H9 (cell line): Measurements from ENCODE around the gene SLC26A2. TPM values are rescaled to one million over a fixed set of nuclear protein-coding genes. Genes with fewer than 3 reads are reported as not detected.

Experiments
- DNase-seq: peaks from one replicate; pipeline ENCODE4 v3.0.0-alpha.2; 2017
- H2AFZ ChIP-seq: one replicate; pipeline ENCODE4 v1.6.1; 2013; ENCODE audit warnings: mild to moderate bottlenecking, low read length, control low read depth, moderate library complexity
- H2AK5ac ChIP-seq: 2 replicates; pipeline ENCODE4 v1.6.1; 2013; ENCODE audit warnings: low read length, control low read depth, mixed read lengths; ENCODE audit not compliant: insufficient read length
- H2BK120ac ChIP-seq: one replicate; pipeline ENCODE4 v1.6.1; 2013; ENCODE audit warnings: low read depth, mild to moderate bottlenecking, low read length, control low read depth, inconsistent platforms; ENCODE audit not compliant: poor library complexity, severe bottlenecking
- H2BK12ac ChIP-seq: 2 replicates; pipeline ENCODE4 v1.6.1; 2013; ENCODE audit warnings: low read length, control low read depth, mixed read lengths, low read depth; ENCODE audit not compliant: insufficient read length
- H2BK15ac ChIP-seq: 2 replicates; pipeline ENCODE4 v1.6.1; 2013; ENCODE audit warnings: low read depth, low read length, control low read depth
- H2BK20ac ChIP-seq: one replicate; pipeline ENCODE4 v1.6.1; 2013; ENCODE audit warnings: low read depth, mild to moderate bottlenecking, low read length, control low read depth, inconsistent platforms; ENCODE audit not compliant: poor library complexity, severe bottlenecking
- H2BK5ac ChIP-seq: 2 replicates; pipeline ENCODE4 v1.6.1; 2013; ENCODE audit warnings: low read length, control low read depth, mixed read lengths; ENCODE audit not compliant: insufficient read length
- H3K14ac ChIP-seq: 2 replicates; pipeline ENCODE4 v1.6.1; 2013; ENCODE audit warnings: low read length, control low read depth; ENCODE audit not compliant: insufficient read depth
- H3K18ac ChIP-seq: 2 replicates; pipeline ENCODE4 v1.6.1; 2013; ENCODE audit warnings: low read depth, mild to moderate bottlenecking, mixed read lengths, low read length, control low read depth; ENCODE audit not compliant: insufficient read length
- H3K23ac ChIP-seq: 2 replicates; pipeline ENCODE4 v1.6.1; 2013; ENCODE audit warnings: low read length, control low read depth, mixed read lengths, low read depth; ENCODE audit not compliant: insufficient read length
- H3K23me2 ChIP-seq: 2 replicates; pipeline ENCODE4 v1.6.1; 2013; ENCODE audit warnings: low read depth, mild to moderate bottlenecking, mixed read lengths, low read length, control low read depth; ENCODE audit not compliant: insufficient read length, poor library complexity, severe bottlenecking
- H3K27ac ChIP-seq: 2 replicates; pipeline ENCODE4 v1.5.1; 2013; ENCODE audit warnings: low read length, control low read depth, mixed read lengths, low read depth; ENCODE audit not compliant: insufficient read length
- H3K27me3 ChIP-seq: 2 replicates; pipeline ENCODE4 v1.6.1; 2013; ENCODE audit warnings: low read length, control low read depth, inconsistent platforms; ENCODE audit not compliant: insufficient read depth
- H3K4ac ChIP-seq: 2 replicates; pipeline ENCODE4 v1.6.1; 2013; ENCODE audit warnings: low read depth, mild to moderate bottlenecking, control low read depth, inconsistent platforms, low read length, moderate library complexity
- H3K4me1 ChIP-seq: 2 replicates; pipeline ENCODE4 v1.6.1; 2013; ENCODE audit warnings: low read length, control low read depth, inconsistent platforms; ENCODE audit not compliant: insufficient read depth
- H3K4me2 ChIP-seq: 2 replicates; pipeline ENCODE4 v1.6.1; 2013; ENCODE audit warnings: low read length, control low read depth, mixed read lengths; ENCODE audit not compliant: insufficient read length, insufficient read depth
- H3K56ac ChIP-seq: 2 replicates; pipeline ENCODE4 v1.6.1; 2013; ENCODE audit warnings: low read depth, mild to moderate bottlenecking, mixed read lengths, low read length, control low read depth; ENCODE audit not compliant: insufficient read length
- H3K79me1 ChIP-seq: 2 replicates; pipeline ENCODE4 v1.6.1; 2013; ENCODE audit warnings: low read depth, mild to moderate bottlenecking, moderate library complexity, low read length, control low read depth, inconsistent platforms; ENCODE audit not compliant: insufficient read depth, poor library complexity, severe bottlenecking
- H3K79me2 ChIP-seq: 2 replicates; pipeline ENCODE4 v1.6.1; 2013; ENCODE audit warnings: low read length, control low read depth, inconsistent platforms; ENCODE audit not compliant: insufficient read depth
- H3K9ac ChIP-seq: 2 replicates; pipeline ENCODE4 v1.6.1; 2013; ENCODE audit warnings: low read length, control low read depth, mixed read lengths; ENCODE audit not compliant: insufficient read length; ENCODE audit errors: extremely low read depth
- H3K9me3 ChIP-seq: one replicate; pipeline ENCODE4 v1.6.1; 2013; ENCODE audit warnings: low read depth, low read length, inconsistent platforms; ENCODE audit not compliant: control insufficient read depth
- H3T11ph ChIP-seq: one replicate; pipeline ENCODE4 v1.6.1; 2013; ENCODE audit warnings: mild to moderate bottlenecking, low read length, control low read depth, inconsistent platforms
- H4K20me1 ChIP-seq: one replicate; pipeline ENCODE4 v1.6.1; 2013; ENCODE audit not compliant: control insufficient read depth, insufficient read length, insufficient read depth
- H4K5ac ChIP-seq: 2 replicates; pipeline ENCODE4 v1.6.1; 2013; ENCODE audit warnings: low read depth, mild to moderate bottlenecking, mixed read lengths, low read length, control low read depth; ENCODE audit not compliant: insufficient read length
- H4K8ac ChIP-seq: replicated peaks from 2 replicates; pipeline ENCODE4 v1.6.1; 2013; ENCODE audit warnings: low read length, control low read depth, mixed read lengths, low read depth; ENCODE audit not compliant: insufficient read length
- H4K91ac ChIP-seq: 2 replicates; pipeline ENCODE4 v1.6.1; 2013; ENCODE audit warnings: low read depth, mild to moderate bottlenecking, moderate library complexity, mixed read lengths, low read length, control low read depth; ENCODE audit not compliant: insufficient read length
- H3K27ac Mint-ChIP-seq, 3 experiments: 2 replicates in 2 of 3; 3 replicates in 1 of 3; pipeline ENCODE4 v1.8.0; 2020 to 2021; ENCODE audit warnings: mixed read lengths in 3 of 3, mild to moderate bottlenecking in 1 of 3, moderate library complexity in 1 of 3
- H3K27me3 Mint-ChIP-seq: 2 replicates; pipeline ENCODE4 v1.8.0; 2021; ENCODE audit warnings: low read depth, mild to moderate bottlenecking, moderate library complexity, mixed read lengths
- H3K36me3 Mint-ChIP-seq, 3 experiments: 2 replicates in 2 of 3; 3 replicates in 1 of 3; pipeline ENCODE4 v1.8.0; 2020 to 2021; ENCODE audit warnings: low read depth in 3 of 3, mixed read lengths in 3 of 3; ENCODE audit not compliant: insufficient read depth in 1 of 3
- H3K4me1 Mint-ChIP-seq, 2 experiments: 2 replicates each; pipeline ENCODE4 v1.8.0; 2020; ENCODE audit warnings: mixed read lengths in 2 of 2
- H3K4me3 Mint-ChIP-seq, 2 experiments: 2 replicates in 1 of 2; 3 replicates in 1 of 2; pipeline ENCODE4 v1.8.0; 2020 to 2021; ENCODE audit warnings: mild to moderate bottlenecking in 2 of 2, mixed read lengths in 2 of 2, moderate library complexity in 1 of 2
- H3K9me3 Mint-ChIP-seq, 2 experiments: 2 replicates in 1 of 2; 3 replicates in 1 of 2; pipeline ENCODE4 v1.8.0; 2020; ENCODE audit warnings: mild to moderate bottlenecking in 2 of 2, mixed read lengths in 2 of 2, moderate library complexity in 1 of 2
- CTCF ChIP-seq: fragments of 200-600 bp; sonication (generic); conservative IDR thresholded peaks from 3 replicates; pipeline ENCODE4 v1.8.0; 2021; ENCODE audit warnings: antibody characterized with exemption, mild to moderate bottlenecking
- WGBS: extraction: QIAGEN DNeasy Blood & Tissue Kit; methylation state at CpG from one replicate; pipeline ENCODE4 v1.1.7; 2013; ENCODE audit warnings: missing lambda C conversion rate, low lambda C conversion rate, mixed read lengths; ENCODE audit not compliant: insufficient read length; ENCODE audit errors: extremely low coverage; 5-methylcytosine and 5-hydroxymethylcytosine counted together
- total RNA-seq: library from RNA; stranded (reverse); gene quantifications from 2 replicates; pipeline ENCODE4 v1.2.1, GENCODE V29; 2021

The SLC26A2 gene
- total RNA-seq, 1 experiment from 2014 or later, result 5.9 TPM

GRCh38 chr5:149944666-149945065 lies 15.9 kb upstream of the SLC26A2 start, which contains the start of gene PDE6A:
Gene PDE6A, minus strand, starts transcription at chr5:149944793. Its CDS starts 120 bp downstream, at chr5:149944673.
- no peaks in the 10 kb centered on the region for H3K27me3 ChIP-seq
- H2BK120ac ChIP-seq, result no peak within 1 kb of the TSS
- no peak within 1 kb of the TSS for H3K14ac ChIP-seq
- H2AFZ ChIP-seq, result no peak within 1 kb of the TSS
- no peak within 1 kb of the TSS for H3K9ac ChIP-seq
- no peak for DNase-seq
- no CpG with 5 or more reads among the region's 2 CpGs for WGBS
- no peak within 1 kb of the TSS for H4K8ac ChIP-seq
- H3K79me1 ChIP-seq, result no peaks in the 10 kb centered on the region
- H3K4me1 ChIP-seq, result no peaks in the 10 kb centered on the region
- no peak within 1 kb of the TSS for H2AK5ac ChIP-seq
- no peaks in the 10 kb centered on the region for H3K9me3 Mint-ChIP-seq
- no peak within 1 kb of the TSS for H3K27ac Mint-ChIP-seq
- H3K4me3 Mint-ChIP-seq, result no peak within 1 kb of the TSS
- no peaks in the 10 kb centered on the region for H3K36me3 Mint-ChIP-seq
- no peak within 1 kb of the TSS for H2BK15ac ChIP-seq
- no peaks in the 10 kb centered on the region for H3K79me2 ChIP-seq
- no peak within 1 kb of the TSS for H4K5ac ChIP-seq
- H3K4me1 Mint-ChIP-seq, result peaks cover 8 to 11% of the 10 kb centered on the region in 2 experiments
- no peak for TF ChIP-seq CTCF
- H3K4me2 ChIP-seq, result no peak within 1 kb of the TSS
- H3K27ac ChIP-seq, result no peak within 1 kb of the TSS
- no peaks in the 10 kb centered on the region for H3K23me2 ChIP-seq
- H2BK5ac ChIP-seq, result no peak within 1 kb of the TSS
- H4K20me1 ChIP-seq, result no peaks in the 10 kb centered on the region
- H3K23ac ChIP-seq, result no peak within 1 kb of the TSS
- no peaks in the 10 kb centered on the region for H3K9me3 ChIP-seq
- no peak within 1 kb of the TSS for H2BK20ac ChIP-seq
- H4K91ac ChIP-seq, result no peak within 1 kb of the TSS
- no peaks in the 10 kb centered on the region; the same call in 1 of the 2 replicates for H3K27me3 Mint-ChIP-seq
- no peak within 1 kb of the TSS for H3K18ac ChIP-seq
- no peak within 1 kb of the TSS for H2BK12ac ChIP-seq
- H3K56ac ChIP-seq, result no peak within 1 kb of the TSS
- no peak within 1 kb of the TSS for H3T11ph ChIP-seq
- no peak within 1 kb of the TSS for H3K4ac ChIP-seq
